Measurements from ENCODE around the gene KLHL3.

Gene KLHL3

DNA sequence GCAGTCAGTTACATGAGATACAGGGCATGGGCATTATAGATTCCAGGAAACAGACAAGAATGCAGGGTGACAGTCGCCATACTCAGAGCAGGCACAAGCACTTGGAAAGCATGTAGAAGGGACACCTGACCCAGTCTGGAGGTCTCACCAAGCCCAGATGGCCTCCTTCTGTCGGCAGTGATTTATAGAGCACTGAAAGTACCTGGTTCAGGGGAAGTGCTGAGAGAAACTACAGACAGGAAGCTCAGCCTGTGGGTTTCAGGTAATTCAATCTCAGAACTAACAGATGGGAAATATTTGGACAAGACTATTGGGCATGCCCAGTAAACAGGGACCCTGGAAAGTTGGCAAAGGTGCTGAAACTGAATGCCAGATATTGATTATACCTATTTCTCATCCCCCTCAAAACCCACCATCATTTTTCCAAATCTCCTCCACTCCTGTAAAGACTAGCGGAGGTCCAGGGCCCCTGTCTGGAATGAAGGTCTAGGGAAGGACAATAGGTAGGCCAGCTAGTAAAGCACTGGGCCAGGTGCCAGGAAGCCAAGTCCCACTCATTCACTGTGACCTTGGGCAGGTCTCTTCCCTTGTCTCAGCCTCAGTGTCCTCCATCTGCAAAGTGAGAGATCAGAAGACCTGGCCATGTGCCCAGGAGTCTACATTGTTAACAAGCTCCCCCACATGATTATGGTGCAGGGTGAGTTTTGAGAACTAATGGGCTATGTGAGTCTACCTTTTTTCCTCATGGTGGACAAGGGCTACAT lies 26.9 kb downstream of the KLHL3 start:
- DNase-seq (ENCODE audit: low spot score), result no peak

DNA sequence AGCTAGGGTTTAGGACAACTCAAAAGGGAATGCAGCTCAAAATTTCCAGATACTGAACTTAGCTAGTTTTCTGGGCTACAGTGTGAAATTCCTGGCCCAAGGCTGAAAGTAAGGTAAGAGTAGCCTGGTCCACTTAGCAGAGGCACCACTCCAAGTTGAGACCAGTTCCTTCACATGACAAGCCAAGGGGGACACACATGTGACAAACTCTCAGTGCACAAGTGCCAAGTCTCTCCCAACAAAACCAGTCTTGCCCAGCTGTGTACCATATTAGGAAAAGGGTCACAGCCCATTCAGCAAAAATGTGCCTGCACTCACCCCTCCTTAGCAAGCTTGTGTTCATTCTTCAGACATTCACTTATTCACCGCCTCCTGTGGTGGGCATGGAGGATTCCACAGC lies 27.8 kb downstream of the KLHL3 start:
- no peak for DNase-seq (ENCODE audit: low spot score)

DNA sequence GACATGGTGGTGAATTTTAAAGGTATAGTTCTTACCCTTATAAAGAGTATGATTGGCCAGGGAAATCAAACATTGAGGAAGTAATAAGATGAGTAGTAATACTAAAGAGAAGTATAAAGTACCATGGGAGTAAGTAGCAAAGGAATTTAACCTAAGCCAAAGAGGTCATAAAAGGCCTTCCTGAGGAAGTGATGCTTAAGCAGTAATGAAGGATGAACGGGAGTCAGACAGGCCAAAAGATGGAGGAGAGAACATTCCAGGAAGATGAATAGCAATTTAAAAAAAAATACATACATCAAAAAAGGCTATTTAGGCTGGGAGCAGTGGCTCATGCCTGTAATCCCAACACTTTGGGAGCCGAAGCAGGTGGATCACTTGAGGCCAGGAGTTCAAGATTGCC lies 29.0 kb downstream of the KLHL3 start:
- peak; percentile 50 for DNase-seq (ENCODE audit: low spot score)

DNA sequence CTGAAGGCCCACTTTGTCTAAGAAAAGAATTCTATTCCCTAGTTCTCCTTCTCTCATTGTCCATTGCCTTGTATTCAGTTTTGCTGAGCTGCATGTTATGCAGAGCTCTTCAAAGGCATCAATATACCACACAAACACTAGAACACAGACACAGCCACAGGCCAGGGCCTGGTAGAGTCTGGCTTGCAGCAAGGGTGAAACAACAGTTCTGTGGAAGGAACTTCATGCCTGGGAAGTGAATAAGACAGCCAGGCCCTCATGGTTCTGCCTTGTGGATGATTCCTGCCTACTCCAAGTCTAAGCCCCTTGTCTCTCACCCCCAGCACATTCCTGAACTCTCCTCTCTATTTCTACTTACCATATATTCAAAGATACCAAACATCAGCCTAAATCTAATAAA lies 30.8 kb downstream of the KLHL3 start:
- no peak for DNase-seq (ENCODE audit: low spot score)

DNA sequence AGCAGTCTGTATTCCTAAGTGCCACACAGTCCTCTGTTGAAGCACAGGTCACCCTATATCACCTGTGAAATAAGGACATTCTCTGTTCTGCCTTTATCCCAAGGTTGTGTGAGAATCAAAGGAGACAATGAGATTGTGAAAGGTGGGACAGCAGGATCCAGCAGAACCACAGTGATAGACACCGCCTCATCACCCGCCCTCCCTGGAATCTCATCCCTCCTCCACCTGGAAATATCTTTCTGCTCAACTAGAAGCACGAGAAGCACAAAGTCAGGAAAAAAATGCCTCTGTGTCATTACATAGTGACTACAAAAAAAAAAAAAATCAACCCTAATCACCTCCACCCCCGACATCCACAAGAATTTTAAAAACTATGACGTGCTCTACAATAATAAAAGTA lies 32.3 kb downstream of the KLHL3 start:
- no peak for DNase-seq (ENCODE audit: low spot score)

DNA sequence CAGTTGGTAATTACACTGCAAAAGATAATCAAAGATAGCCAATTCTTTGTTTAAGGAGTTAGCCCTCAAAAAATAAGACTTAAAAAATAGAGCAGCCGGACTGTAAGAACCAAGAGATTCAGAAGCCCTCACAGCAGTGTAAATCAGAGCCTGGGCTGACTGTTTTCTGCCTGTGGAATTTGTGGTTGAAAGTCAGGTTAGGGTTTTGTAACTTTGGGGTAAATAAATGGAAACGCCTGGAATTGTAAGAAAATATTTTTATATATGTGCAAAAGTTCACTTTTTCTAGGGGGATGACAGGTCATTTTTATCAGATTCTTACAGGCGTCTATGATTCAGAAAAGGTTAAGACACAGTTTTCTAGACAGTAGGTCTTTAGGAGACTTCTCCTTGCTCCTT lies 35.6 kb downstream of the KLHL3 start:
- DNase-seq (ENCODE audit: low spot score), result no peak

DNA sequence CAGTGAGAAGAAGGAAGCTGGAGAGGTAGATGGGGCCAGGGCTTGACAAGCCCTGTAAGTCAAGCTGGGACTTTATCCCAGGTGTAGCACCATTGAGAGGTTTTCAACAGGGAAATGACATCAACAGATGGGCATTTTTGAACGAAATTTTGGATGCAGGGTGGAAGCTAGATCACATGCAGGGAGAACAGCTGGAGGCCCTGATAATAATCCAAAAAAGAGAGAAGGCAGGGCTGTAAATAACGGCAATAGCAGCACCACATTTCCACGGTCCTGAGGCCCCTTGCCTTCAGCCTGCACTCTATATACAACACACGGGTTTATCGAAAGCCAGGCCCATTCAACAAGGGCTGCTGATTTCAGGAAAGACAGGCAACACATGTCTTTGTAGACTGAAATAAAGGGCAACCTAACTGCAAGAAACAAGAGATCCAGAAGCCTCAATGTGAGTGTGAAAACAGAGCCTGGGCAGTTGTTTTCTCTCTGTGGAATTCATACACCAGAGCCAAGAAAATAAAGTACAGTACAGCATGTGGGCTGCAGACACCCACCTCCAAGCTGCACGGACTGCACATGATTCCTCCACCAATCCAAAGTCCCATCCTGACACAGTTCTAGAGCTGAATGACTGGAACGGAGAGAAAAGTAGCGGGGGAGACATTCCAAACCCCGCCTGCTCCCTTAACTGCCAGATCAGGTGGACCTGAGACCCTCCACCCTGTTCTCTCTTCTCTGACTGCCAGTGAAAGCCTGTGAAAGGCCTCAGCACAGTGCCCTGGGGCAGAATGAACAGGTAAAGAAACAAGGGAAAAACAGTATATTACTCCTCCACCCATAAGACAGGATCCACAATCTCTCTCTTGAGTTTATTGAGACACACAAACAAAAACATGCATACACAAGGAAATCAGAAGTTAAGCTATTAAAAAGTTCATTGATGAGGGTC lies 36.3 kb downstream of the KLHL3 start:
- DNase-seq (ENCODE audit: low spot score), result no peak

DNA sequence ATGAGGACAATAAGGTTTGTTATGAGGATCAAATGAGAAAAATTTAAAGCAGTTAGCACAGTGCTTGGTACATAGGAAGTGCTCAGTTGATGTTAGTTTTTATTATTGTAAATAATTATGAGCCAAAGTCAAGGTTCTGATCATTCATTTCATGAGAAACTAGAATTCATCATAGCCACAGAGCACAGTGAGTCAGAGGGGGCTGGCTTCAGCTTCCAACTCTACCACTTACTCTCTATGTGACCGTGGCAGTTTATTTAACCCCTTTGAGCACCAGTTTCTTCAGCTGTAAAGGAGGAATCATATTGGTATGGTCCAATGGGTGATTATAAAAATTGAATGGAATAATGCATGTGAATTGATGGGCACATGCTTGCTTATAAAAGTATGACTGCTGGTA lies 39.4 kb downstream of the KLHL3 start:
- peak; percentile 29 for DNase-seq (ENCODE audit: low spot score)

DNA sequence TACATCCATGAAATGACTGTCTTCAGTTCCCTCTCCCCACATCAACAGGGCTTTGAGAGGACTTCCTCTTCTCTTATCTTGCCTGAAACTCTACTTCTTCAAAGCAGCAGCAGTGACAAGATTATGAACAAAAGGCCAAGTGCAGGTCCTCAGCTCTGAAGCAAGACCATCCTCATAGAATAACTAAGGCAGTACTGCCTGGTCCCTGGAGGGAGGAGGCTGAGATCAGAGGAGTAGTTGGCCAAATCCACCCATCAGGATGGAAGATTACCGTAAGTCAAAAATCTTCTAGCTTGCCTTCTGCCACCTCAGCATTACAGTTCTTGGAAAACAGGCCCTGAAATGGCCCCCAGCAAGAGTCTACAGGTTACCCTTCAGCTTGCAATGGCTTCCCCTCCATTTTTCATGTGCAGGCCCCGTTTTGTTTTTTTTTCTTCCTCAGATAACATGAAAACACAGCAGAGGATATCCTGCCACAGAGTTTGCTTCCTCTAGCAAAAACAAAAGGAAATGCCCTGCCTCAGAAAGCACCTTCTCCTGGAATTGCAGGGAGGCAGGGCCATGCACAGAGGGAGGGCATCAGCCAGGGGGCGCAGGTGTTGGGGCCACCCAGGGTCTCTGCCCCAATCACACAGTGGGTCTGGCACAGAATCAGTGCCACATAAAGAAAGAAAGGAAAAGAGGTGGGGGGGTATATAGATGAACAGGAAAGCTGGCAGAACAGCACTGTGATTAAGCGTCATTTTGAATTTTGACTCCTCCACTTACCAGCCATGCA lies 40.0 kb downstream of the KLHL3 start:
- no peak for DNase-seq (ENCODE audit: low spot score)

DNA sequence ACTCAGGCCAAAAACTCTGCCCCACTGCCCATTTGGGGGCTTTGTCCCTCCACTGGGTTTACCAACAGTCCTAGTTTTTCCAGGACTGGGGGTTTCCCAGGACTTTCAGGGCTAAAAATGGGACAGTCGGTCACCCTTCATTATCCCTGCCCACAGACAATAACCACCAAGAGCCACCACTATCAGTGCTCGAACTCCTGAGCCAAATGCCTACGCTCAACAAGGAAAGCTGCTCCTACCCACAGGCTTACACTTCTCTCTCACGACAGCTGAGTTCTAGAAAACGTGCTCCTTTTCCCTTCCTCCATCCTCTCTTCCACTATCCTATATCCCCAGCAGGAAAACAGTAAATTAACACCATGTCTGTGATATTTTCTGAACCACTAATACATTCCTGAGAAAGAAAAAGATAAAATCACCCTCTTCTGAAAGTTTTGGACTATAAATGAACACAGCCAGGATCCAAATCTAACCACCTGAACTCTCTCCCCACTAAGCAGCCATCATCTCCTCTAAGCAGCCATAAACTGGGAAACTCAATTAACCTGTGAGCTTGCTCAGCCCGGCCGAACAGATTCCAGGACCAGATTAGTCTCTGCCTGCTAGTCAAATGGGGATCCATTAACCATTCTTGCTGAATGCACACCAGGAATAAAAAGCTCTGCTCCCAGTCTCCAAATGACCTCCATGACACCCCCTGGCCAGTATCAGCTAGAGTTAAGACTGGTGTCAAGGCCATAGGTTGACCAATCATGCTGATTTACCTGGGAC lies 41.8 kb downstream of the KLHL3 start:
- DNase-seq (ENCODE audit: low spot score), result no peak

DNA sequence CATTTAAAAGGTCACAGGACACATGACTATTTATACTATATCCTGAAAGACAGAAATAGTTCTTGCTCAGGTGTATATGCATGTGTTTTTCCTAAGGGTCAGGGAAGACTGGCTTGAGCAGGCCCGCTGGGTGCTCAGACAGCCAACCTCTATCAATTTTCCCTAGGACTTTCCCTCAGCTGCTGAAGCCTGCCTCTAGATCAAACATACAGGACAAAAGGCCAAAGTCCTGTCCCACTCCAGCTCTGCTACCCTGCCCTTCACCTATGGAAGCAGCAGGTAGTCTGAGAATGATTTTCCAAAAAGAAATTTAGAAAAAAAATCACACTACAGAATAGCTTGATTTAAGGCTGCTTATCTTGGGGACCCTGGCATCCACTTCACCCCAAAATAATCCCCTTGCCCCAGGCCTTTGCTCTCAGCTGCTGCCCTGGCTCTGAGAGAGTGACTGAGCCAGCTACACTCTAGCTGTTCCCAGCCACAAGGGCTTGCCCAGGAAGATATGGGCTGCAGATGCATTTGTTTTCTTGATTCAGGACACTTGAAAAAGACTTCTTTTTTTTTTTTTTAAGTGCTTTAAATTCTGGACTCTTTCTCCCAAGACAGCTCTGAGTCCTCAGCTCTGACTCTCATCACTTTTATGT lies 42.5 kb downstream of the KLHL3 start:
- no peak for DNase-seq (ENCODE audit: low spot score)

DNA sequence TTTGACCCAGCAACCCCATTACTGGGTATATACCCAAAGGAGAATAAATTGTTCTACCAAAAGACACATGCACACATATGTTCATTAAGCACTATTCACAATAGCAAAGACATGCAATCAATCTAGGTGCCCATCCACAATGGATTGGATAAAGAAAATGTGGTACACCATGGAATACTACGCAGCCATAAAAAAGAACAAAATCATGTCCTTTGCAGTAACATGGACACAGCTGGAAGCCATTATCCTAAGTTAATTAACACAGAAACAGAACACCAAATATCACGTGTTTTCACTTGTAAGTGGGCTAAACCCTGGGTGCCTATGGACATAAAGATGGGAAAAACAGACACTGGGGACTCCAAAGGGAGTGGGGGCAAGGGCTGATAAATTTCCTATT lies 46.6 kb downstream of the KLHL3 start:
- DNase-seq (ENCODE audit: low spot score), result no peak

DNA sequence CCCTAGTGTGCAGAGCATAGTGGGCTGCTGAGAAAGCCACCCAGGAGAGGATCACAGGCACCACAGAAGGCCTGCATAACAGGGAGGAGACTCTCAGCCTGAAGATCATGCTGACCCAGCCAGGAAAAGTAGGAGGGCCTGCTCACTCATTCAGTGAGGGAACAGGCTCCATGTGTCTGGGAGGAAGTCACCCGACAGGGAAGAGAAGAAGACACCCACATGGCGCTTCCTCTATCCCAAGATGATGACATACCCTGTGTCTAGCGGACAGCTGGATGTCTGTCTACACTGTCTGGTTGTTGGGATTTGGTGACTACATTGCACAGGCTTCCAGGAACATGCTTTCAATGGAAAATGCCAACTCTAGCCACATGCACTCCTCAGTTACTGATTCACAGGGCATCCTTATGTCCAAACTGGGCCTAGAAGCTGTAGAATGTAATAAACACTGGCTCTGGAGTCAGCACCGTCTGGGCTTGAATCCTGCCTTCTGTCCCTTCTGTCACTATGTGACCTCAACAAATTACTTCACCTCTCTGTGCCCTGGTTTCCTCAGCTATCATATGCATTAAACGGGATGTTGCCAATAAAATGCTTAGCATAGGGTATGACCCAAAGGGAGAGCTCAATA lies 47.6 kb downstream of the KLHL3 start:
- DNase-seq (ENCODE audit: low spot score), result no peak

DNA sequence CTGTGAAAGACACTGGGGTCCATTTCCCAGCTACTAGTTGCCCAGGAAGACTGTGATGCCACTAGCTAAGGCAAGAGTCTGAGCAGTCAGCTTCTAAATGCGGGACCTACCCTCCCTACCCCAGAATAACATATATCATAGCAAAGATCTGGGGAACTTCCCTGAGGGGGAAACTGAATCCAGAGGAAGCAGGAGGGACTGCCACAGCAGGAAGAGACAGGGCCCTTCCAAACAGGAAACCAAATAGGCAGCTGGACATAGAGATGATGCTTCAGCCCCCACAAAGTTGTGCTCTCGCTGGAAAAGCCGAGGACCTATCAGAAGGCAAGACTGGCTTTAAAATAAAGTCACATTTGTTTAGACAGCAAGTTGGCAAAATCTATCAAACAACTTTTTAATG lies 51.1 kb downstream of the KLHL3 start:
- no peak for DNase-seq (ENCODE audit: low spot score)

DNA sequence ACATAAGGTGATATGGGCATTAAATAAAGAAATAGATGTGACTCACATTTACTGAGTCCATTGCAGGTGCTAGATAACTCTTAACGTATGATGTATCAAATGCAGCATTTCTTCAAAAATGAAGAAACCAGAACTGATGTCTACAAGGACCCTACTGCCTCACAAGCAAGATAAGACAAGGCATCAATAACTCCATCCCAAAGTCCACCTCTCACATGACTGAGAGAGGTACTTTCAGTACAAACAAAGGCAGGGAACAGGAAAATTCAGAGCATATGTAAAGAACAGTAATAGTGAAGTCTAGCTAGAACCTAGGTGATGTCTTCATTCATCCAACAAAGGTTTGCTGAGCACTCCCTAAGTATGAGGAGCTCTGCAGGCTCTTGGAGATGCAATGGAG lies 54.7 kb downstream of the KLHL3 start:
- DNase-seq (ENCODE audit: low spot score), result no peak

DNA sequence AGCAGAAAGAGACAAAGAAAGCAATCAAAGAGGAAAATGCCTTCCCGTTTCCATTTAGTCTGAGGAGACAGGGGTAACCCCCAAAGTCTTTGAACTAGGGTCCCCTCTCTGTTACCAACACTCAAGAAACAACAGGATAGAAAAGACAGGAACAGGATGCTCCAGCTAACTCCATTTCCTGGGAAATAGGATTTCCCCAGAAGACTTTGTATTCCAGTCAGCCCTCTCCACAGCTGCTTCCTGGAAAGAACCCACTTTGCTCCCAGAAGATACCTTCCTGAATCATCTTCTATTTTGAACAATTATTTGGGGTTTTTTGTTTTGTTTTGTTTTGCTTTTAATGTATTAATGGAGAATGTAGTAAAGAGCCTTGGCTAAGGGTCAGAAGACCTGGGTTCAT lies 56.0 kb downstream of the KLHL3 start:
- DNase-seq (ENCODE audit: low spot score), result no peak

DNA sequence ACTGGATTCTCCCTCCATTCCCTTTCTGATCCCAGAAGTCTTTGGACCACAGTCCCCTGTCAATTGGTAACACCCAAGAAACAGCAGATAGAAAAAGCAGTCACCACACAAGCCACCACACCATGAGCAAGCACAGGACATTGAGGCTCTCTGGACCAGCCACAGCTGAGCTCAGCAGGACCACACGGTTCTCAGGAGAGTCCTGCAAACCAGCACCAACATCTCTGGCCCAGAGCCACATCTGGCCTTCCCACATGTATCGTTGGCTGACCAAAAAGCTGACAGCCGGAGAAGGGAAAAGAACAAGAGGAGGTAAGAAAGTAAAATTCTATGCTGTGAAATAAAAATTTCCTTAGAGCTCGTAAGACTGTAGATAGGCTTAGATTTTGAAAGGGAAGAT lies 56.7 kb downstream of the KLHL3 start:
- DNase-seq (ENCODE audit: low spot score), result no peak

DNA sequence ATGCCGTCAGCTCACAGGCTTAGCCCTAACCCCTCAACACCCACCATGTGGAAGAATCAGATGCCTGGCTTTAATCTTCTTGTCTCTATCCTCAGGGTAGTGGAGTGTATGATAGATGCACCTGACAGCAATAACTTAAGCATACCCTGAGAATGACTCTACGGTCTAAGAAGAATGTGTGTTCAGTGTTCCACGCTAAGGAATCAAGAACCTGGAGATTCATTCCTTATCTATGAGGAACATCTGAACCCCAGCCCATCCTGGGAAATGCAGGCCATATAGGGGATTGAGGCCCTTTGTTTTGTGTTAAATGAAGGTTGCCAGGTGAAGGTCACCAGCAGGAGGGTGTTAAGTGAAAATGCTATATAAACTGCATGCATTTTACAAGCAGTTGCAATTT lies 63.0 kb downstream of the KLHL3 start:
- DNase-seq (ENCODE audit: low spot score), result no peak

DNA sequence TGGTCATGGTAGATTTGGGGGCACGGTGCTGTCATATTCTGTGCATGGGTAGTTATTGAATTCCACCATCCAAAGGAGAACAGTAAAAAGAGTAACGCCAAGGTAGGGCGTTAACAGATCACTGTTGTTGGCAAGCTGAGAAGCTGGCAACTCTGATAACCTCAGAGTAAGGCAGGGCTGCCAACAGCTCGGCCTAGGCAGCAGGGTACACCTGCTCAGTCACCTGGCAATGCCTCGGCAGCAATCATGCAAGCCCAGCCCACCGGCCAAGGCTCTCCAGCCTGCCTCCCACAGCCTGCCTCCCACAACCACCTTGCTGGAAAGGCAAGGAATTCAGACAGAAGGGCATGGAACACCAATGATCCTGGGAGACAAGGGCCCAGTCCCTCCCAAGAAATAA lies 63.9 kb downstream of the KLHL3 start:
- DNase-seq (ENCODE audit: low spot score), result no peak

DNA sequence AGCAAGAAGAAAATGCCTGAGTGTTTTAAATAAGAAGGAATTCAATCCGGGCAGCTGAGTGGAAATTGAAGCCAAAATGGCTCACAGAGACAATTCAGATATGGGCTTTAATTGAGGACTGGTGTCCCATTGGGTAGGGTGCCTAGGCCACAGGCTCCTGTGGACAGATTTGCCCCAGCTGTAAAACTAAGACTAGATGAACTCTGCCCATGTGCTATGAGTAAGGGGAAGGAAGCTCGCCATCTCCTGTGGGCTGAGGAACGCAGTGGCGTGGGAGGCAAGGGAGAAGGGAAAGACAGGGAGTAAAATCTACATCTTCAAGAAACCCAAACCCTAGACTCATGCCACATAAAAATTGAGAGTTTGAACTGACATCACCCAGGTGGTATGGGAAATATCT lies 66.1 kb downstream of the KLHL3 start:
- no peak for DNase-seq (ENCODE audit: low spot score)

DNA sequence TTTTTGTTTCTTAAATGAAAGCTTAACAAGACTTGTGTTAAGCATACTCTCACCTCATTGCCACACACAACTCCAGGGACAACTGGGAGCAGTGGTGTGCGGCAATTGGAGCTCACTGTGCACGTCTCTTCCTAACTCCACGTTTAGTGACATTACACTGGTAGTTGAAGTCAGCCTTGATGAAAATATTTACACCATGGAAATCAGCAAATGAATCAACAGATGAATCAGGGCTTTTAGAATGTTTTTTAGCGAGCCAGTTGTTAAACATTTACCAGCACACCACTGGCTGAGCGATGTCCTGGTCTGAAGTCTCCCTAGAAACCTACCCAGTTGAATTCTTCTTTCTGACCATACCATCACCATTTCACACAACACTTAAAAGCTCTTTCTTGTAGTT lies 67.3 kb downstream of the KLHL3 start:
- DNase-seq (ENCODE audit: low spot score), result no peak

Measured in hepatic stellate cell (primary cell).